ENCODE results near the gene LRRC3. TPM values are rescaled to one million over a fixed set of nuclear protein-coding genes. Genes with fewer than 3 reads are reported as not detected.

LRRC3 gene
- total RNA-seq, 2 experiments from 2014 or later, result 0.55 to 0.61 TPM

DNA sequence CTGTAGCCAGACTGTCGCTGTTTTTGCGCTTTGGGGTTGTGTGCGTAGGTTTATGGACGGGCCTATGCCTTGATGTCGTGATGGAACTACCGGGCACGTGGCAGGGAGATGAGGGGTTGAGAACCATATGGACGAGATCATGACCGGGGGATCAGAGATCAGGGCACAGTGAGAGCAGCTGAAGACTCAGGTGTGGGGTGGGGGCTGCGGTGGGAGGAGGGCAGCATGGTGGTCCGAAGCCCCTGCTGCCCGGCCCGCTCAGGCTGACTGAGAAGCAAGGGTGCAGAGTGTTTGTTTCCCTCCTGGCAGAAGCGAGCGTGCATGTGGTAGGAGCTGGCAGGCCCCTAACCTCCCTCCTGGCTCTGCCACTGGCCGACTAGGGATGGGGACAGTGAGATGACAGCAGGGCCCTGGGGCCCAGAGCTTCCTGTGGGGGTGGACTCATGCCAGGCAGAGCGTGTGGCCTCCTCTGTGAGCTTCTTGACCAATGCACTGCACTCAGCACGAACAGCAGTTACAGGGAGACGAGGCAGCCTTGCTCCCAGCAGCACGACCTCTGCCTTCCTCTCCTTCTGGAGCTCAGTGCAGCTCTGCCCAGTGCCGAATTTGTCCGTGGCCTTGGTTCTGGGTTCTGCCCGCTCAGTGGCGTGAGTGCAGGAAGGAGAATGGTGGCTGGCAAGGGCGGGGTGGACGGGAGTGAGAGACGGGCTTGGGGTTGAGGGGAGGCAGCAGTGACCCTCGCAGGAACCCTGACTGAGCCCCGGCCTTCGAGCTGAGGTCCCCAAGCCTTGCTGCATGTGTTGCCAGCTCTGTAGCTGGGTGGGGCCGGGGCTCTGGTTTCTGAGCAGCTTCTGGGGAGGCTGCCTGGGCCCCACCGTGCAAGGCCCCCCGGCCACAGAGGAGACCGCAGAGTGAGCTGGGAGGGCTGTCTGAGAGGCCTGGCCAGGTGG, 22.2 kb upstream of the LRRC3 start:
- Mint-ChIP-seq H3K27ac (no peak overlapping the region), H3K4me1 (ENCODE audit: low read depth) (no peaks in the 10 kb centered on the region), H3K27me3 (no peaks in the 10 kb centered on the region), H3K4me3 (no peak overlapping the region), H3K9me3 (peaks cover 6% of the 10 kb centered on the region), H3K36me3 (ENCODE audit: low read depth) (no peaks in the 10 kb centered on the region)
- no peak for DNase-seq
- ChIA-PET CTCF (no interaction called here), POLR2A (no interaction called here)
- Histone ChIP-seq H3K27me3 (ENCODE audit: control insufficient read depth in 1 of 2, insufficient read depth in 2 of 2, low read length in 2 of 2) (no peaks in the 10 kb centered on the region), H3K9me3 (ENCODE audit: control insufficient read depth in 1 of 2, insufficient read depth in 1 of 2, low read length in 2 of 2) (peaks cover 9 to 17% of the 10 kb centered on the region in 2 experiments), H3K27ac (ENCODE audit: low read depth in 1 of 2, low read length in 2 of 2) (no peak overlapping the region), H3K36me3 (ENCODE audit: insufficient read depth, low read length) (no peaks in the 10 kb centered on the region), H3K4me1 (ENCODE audit: insufficient read depth, low read length) (no peaks in the 10 kb centered on the region), H3K4me3 (ENCODE audit: low read length) (no peak overlapping the region)
- intact Hi-C loops (cut with DNase I, micrococcal nuclease), result no loop called here
- ATAC-seq (ENCODE audit: poor library complexity), result no peak
- TF ChIP-seq, protein P1, sequence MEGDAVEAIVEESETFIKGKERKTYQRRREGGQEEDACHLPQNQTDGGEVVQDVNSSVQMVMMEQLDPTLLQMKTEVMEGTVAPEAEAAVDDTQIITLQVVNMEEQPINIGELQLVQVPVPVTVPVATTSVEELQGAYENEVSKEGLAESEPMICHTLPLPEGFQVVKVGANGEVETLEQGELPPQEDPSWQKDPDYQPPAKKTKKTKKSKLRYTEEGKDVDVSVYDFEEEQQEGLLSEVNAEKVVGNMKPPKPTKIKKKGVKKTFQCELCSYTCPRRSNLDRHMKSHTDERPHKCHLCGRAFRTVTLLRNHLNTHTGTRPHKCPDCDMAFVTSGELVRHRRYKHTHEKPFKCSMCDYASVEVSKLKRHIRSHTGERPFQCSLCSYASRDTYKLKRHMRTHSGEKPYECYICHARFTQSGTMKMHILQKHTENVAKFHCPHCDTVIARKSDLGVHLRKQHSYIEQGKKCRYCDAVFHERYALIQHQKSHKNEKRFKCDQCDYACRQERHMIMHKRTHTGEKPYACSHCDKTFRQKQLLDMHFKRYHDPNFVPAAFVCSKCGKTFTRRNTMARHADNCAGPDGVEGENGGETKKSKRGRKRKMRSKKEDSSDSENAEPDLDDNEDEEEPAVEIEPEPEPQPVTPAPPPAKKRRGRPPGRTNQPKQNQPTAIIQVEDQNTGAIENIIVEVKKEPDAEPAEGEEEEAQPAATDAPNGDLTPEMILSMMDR (IDR thresholded peaks at IDR 0.05), result no peak

GRCh38 chr21:44433791-44434567, 21.3 kb upstream of the LRRC3 start:
- Histone ChIP-seq H3K4me3 (ENCODE audit: low read length) (no peak overlapping the region), H3K36me3 (ENCODE audit: insufficient read depth, low read length) (no peaks in the 10 kb centered on the region), H3K4me1 (ENCODE audit: insufficient read depth, low read length) (no peaks in the 10 kb centered on the region), H3K9me3 (ENCODE audit: control insufficient read depth in 1 of 2, insufficient read depth in 1 of 2, low read length in 2 of 2) (peaks cover 4 to 9% of the 10 kb centered on the region in 2 experiments), H3K27me3 (ENCODE audit: control insufficient read depth in 1 of 2, insufficient read depth in 2 of 2, low read length in 2 of 2) (no peaks in the 10 kb centered on the region), H3K27ac (ENCODE audit: low read depth in 1 of 2, low read length in 2 of 2) (no peak overlapping the region)
- Mint-ChIP-seq H3K27ac (no peak overlapping the region), H3K9me3 (peaks cover 6% of the 10 kb centered on the region), H3K4me1 (ENCODE audit: low read depth) (no peaks in the 10 kb centered on the region), H3K36me3 (ENCODE audit: low read depth) (no peaks in the 10 kb centered on the region), H3K4me3 (no peak overlapping the region), H3K27me3 (no peaks in the 10 kb centered on the region)
- ATAC-seq (ENCODE audit: poor library complexity) (no peak), DNase-seq (no peak)
- intact Hi-C loops (cut with DNase I, micrococcal nuclease), result no loop called here
- ChIA-PET CTCF (no interaction called here), POLR2A (no interaction called here)
- TF ChIP-seq, protein P1 (IDR thresholded peaks at IDR 0.05), result no peak

- ChIA-PET CTCF (no interaction called here), POLR2A (no interaction called here)
- no peaks in the 10 kb centered on the region for H3K36me3 Mint-ChIP-seq (ENCODE audit: low read depth)
- no peak for ATAC-seq (ENCODE audit: poor library complexity)
- H3K27me3 Mint-ChIP-seq, result no peaks in the 10 kb centered on the region
- Histone ChIP-seq H3K4me3 (ENCODE audit: low read length) (no peak overlapping the region), H3K9me3 (ENCODE audit: control insufficient read depth in 1 of 2, insufficient read depth in 1 of 2, low read length in 2 of 2) (peaks cover 4 to 9% of the 10 kb centered on the region in 2 experiments), H3K36me3 (ENCODE audit: insufficient read depth, low read length) (no peaks in the 10 kb centered on the region), H3K27ac (ENCODE audit: low read depth in 1 of 2, low read length in 2 of 2) (no peak overlapping the region), H3K4me1 (ENCODE audit: insufficient read depth, low read length) (no peaks in the 10 kb centered on the region), H3K27me3 (ENCODE audit: control insufficient read depth in 1 of 2, insufficient read depth in 2 of 2, low read length in 2 of 2) (no peaks in the 10 kb centered on the region)
- DNase-seq, result no peak
- TF ChIP-seq, protein P1 (IDR thresholded peaks at IDR 0.05), result no peak
- H3K27ac Mint-ChIP-seq, result no peak overlapping the region
- no peaks in the 10 kb centered on the region for H3K4me1 Mint-ChIP-seq (ENCODE audit: low read depth)
- no peak overlapping the region for H3K4me3 Mint-ChIP-seq
- intact Hi-C loops (cut with DNase I, micrococcal nuclease), result no loop called here
- H3K9me3 Mint-ChIP-seq, result peaks cover 6% of the 10 kb centered on the region
Measured at GRCh38 chr21:44434568-44434925, 20.8 kb upstream of the LRRC3 start.
